ENCODE measurements around the gene CEBPZOS. TPM values are rescaled to one million over a fixed set of nuclear protein-coding genes. Genes with fewer than 3 reads are reported as not detected.
A peak's percentile ranks its signal among the peaks of the same experiment; 100 is the strongest.

The CEBPZOS gene
- 22.8 TPM for total RNA-seq

- FAIRE-seq (no peak), DNase-seq (ENCODE audit: low spot score in 2 of 2) (peak; percentile 82 to 85)
Observed at GRCh38 chr2:37196320-37197195, at the start of gene CEBPZOS. CEBPZOS (plus strand) TSS chr2:37196496; CDS start chr2:37199705, 3,209 bp downstream.

GRCh38 chr2:37148325-37148724 lies 48.0 kb upstream of the CEBPZOS start:
- FAIRE-seq (no peak), DNase-seq (ENCODE audit: low spot score in 2 of 2) (no peak)

- peak; percentile 30 for FAIRE-seq
- DNase-seq (ENCODE audit: low spot score in 2 of 2) = no peak
Observed at GRCh38 chr2:37149626-37150322, 46.5 kb upstream of the CEBPZOS start.

- FAIRE-seq (no peak), DNase-seq (ENCODE audit: low spot score in 2 of 2) (no peak)
Observed at GRCh38 chr2:37153224-37153623, 43.1 kb upstream of the CEBPZOS start.

- FAIRE-seq = no peak
- no peak for DNase-seq (ENCODE audit: low spot score in 2 of 2)
Observed at GRCh38 chr2:37154785-37155184, 41.5 kb upstream of the CEBPZOS start.

- DNase-seq (ENCODE audit: low spot score in 2 of 2) (peak in 1 of 2 donors; percentile 33), FAIRE-seq (no peak)
Observed at GRCh38 chr2:37156071-37156856, 40.0 kb upstream of the CEBPZOS start.

- no peak for FAIRE-seq
- peak; percentile 87 to 90 for DNase-seq (ENCODE audit: low spot score in 2 of 2)
Observed at GRCh38 chr2:37156857-37157714, 39.2 kb upstream of the CEBPZOS start, which contains the start of gene EIF2AK2. EIF2AK2 (minus strand) TSS chr2:37156980; CDS start chr2:37147806, 9,174 bp downstream.

- FAIRE-seq = no peak
- DNase-seq (ENCODE audit: low spot score in 2 of 2) = no peak
Observed at GRCh38 chr2:37164757-37165156, 31.5 kb upstream of the CEBPZOS start.

- FAIRE-seq = peak; percentile 64
- no peak for DNase-seq (ENCODE audit: low spot score in 2 of 2)
Observed at GRCh38 chr2:37167636-37168180, 28.6 kb upstream of the CEBPZOS start.

- DNase-seq (ENCODE audit: low spot score in 2 of 2) (peak in 1 of 2 donors; percentile 50), FAIRE-seq (peak; percentile 40)
Observed at GRCh38 chr2:37168217-37168981, 27.9 kb upstream of the CEBPZOS start.

- no peak for DNase-seq (ENCODE audit: low spot score in 2 of 2)
- no peak for FAIRE-seq
Observed at GRCh38 chr2:37171624-37171950, 24.7 kb upstream of the CEBPZOS start.

- FAIRE-seq = no peak
Observed at GRCh38 chr2:37173741-37174140, 22.6 kb upstream of the CEBPZOS start.

GRCh38 chr2:37180006-37180639 lies 16.2 kb upstream of the CEBPZOS start:
- no peak for FAIRE-seq
- DNase-seq (ENCODE audit: low spot score in 2 of 2) = no peak

More at GRCh38 chr2:37173741-37174140, 22.6 kb upstream of the CEBPZOS start:
- DNase-seq (ENCODE audit: low spot score in 2 of 2) = no peak

- FAIRE-seq = no peak
- no peak for DNase-seq (ENCODE audit: low spot score in 2 of 2)
Observed at GRCh38 chr2:37180640-37181039, 15.7 kb upstream of the CEBPZOS start.

- FAIRE-seq = no peak
- DNase-seq (ENCODE audit: low spot score in 2 of 2) = no peak
Observed at GRCh38 chr2:37181726-37182684, 14.3 kb upstream of the CEBPZOS start.

- FAIRE-seq (no peak), DNase-seq (ENCODE audit: low spot score in 2 of 2) (no peak)
Observed at GRCh38 chr2:37188570-37188969, 7.7 kb upstream of the CEBPZOS start, which contains the start of gene SULT6B1. SULT6B1 (minus strand) TSS chr2:37188670; CDS start chr2:37188640, 30 bp downstream.
